Measurements from ENCODE around the gene EPHX1. TPM values are rescaled to one million over a fixed set of nuclear protein-coding genes. Genes with fewer than 3 reads are reported as not detected.

The EPHX1 gene
- total and polyA plus RNA-seq, 2 of the 8 experiments (the other 6 are each of a cell fraction or from before 2014, with no cell fraction given): 45.3 to 79.1 TPM

DNA sequence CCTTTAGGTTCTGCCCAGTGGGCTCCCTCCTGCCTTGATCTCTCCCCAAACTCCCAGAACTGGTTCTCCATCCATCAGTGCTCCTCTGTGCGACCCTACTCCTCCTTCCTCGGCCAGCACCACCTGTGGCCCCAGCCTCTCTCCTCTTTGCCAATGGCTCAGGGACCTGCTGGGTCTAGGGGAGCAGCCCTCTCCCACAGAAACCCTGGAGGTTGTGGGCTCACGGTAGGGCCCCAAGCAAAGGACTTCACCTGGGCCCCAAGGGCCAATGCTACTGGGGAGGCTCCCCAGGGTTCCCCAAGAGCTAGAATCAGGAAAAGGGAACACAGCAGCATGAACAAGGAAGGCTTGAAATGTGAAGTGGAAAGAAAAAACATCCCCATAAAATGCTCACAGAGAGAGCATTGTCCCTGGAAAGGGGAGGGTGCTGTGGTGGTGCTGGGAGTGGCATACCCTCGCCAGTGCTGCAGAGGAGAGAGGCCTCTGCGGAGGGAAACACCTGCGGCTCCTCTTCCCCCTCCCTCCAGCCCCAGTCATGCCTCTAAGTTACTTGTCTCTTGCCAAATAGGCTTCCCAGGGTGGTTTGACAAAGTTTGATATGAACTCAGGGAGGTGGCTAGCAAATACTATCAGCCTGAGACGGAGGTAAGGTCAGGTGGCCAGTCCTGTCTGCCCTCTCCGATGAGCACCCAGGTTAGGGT is 69.7 kb downstream of the EPHX1 start:
- Histone ChIP-seq H4K20me1 (replicated peaks in 1 of 2; ENCODE audit: control insufficient read depth in 1 of 2, insufficient read depth in 2 of 2, low read length in 2 of 2) (peaks cover 2 to 10% of the 10 kb centered on the region in 2 experiments), H3K56ac (replicated peaks; ENCODE audit: insufficient read length, low read depth, low read length) (no peak overlapping the region), H4K5ac (ENCODE audit: insufficient read length, low read depth, low read length) (no peak overlapping the region), H3K79me1 (ENCODE audit: low read depth, low read length) (peaks cover 24% of the 10 kb centered on the region), H2BK12ac (ENCODE audit: low read depth, low read length) (0 out of 2 replicates have a peak overlapping the region, but pooled peaks have one; percentile 94), H2BK120ac (replicated peaks; ENCODE audit: low read depth, low read length) (no peak overlapping the region), H2BK15ac (ENCODE audit: low read length) (no peak overlapping the region), H4K8ac (ENCODE audit: extremely low read depth, insufficient read depth, low read length) (no peak overlapping the region; the same call in 1 of the 2 replicates), H3K9ac (replicated peaks in 1 of 4; ENCODE audit: extremely low read depth in 1 of 4, low read depth in 3 of 4, low read length in 3 of 4) (no peak overlapping the region), H3K79me2 (ENCODE audit: control insufficient read depth in 1 of 2, insufficient read depth in 2 of 2, low read length in 2 of 2) (peaks cover 0 to 13% of the 10 kb centered on the region in 2 experiments; a peak in 2 of 4 replicates), H3K4me3 (ENCODE audit: extremely low read depth in 1 of 4, insufficient read depth in 2 of 4, low read depth in 3 of 4, low read length in 4 of 4) (no peak overlapping the region), H3K4me2 (ENCODE audit: insufficient read depth in 1 of 2, low read depth in 2 of 2, low read length in 2 of 2) (peak overlapping the region; percentile 76 to 90; a peak in 2 of 4 replicates), H3K23me2 (ENCODE audit: low read depth, low read length) (peaks cover 9% of the 10 kb centered on the region; the same call in 1 of the 2 replicates), H2AK5ac (ENCODE audit: low read depth, low read length) (0 out of 2 replicates have a peak overlapping the region, but pooled peaks have one; percentile 30), H2BK20ac (ENCODE audit: low read length) (no peak overlapping the region), H3K23ac (ENCODE audit: insufficient read length) (no peak overlapping the region), H3K4ac (replicated peaks; ENCODE audit: insufficient read length, low read depth, low read length) (no peak overlapping the region), H2BK5ac (ENCODE audit: low read depth, low read length) (0 out of 2 replicates have a peak overlapping the region, but pooled peaks have one; percentile 5), H3K18ac (ENCODE audit: extremely low read depth, low read length) (no peak overlapping the region), H3K27ac (ENCODE audit: low read depth, low read length) (no peak overlapping the region), H3K36me3 (ENCODE audit: control insufficient read depth in 2 of 4, insufficient read depth in 4 of 4, low read length in 3 of 4) (no peaks in the 10 kb centered on the region; a peak in 1 of 8 replicates), H3K27me3 (replicated peaks in 1 of 4; ENCODE audit: control insufficient read depth in 3 of 4, extremely low read depth in 1 of 4, insufficient read depth in 3 of 4, low read length in 3 of 4) (peaks cover 0 to 13% (median 6%) of the 10 kb centered on the region in 4 experiments; a peak in 4 of 7 replicates), H3K4me1 (replicated peaks in 1 of 4; ENCODE audit: control insufficient read depth in 3 of 4, insufficient read depth in 4 of 4, low read length in 3 of 4) (peaks cover 9 to 20% (median 16%) of the 10 kb centered on the region in 4 experiments), H4K91ac (replicated peaks; ENCODE audit: insufficient read length, low read length) (no peak overlapping the region), H3K14ac (ENCODE audit: insufficient read length) (no peak overlapping the region), H3K9me3 (ENCODE audit: insufficient read depth in 2 of 2, low read depth in 1 of 2, low read length in 1 of 2) (no peaks in the 10 kb centered on the region), H2AFZ (ENCODE audit: low read length) (no peak overlapping the region)
- FAIRE-seq: no peak
- ChIA-PET CTCF (ENCODE audit: partially characterized antibody) (interaction anchor here (0.7 to 21.3 kb wide), 12 partner anchors 8 to 405 kb away, joined by 3 to 406 read pairs (median 4); partner anchors contain the start of gene LEFTY1), POLR2A (ENCODE audit: partially characterized antibody) (interaction anchor here (1.4 to 4.9 kb wide), 9 partner anchors 8 to 183 kb away, joined by 3 to 63 read pairs (median 22); partner anchors contain the start of genes H3-3A and LEFTY1)
- no peak for DNase-seq (ENCODE audit: low read depth in 1 of 2, low spot score in 2 of 2)
- WGBS, 2 experiments (ENCODE audit: extremely low coverage in 1 of 2, insufficient coverage in 1 of 2, insufficient read length in 1 of 2, insufficient replicate concordance in 2 of 2, low coverage in 1 of 2, low lambda C conversion rate in 2 of 2, missing lambda C conversion rate in 1 of 2): 91% methylated on average over 6 of the region's 8 CpGs; no CpG with 5 or more reads in 1 of the 2 experiments
- TF ChIP-seq SIX5 (IDR thresholded peaks at IDR 0.05; ENCODE audit: low read depth, low read length): no peak
- TF ChIP-seq RAD21 (IDR thresholded peaks at IDR 0.05 in 1 of 2, conservative IDR thresholded peaks at IDR 0.05 in 1 of 2; ENCODE audit: low read depth in 2 of 2, low read length in 2 of 2): no peak
- TF ChIP-seq JUN (IDR thresholded peaks at IDR 0.05; ENCODE audit: low read depth, low read length): no peak
- TF ChIP-seq, protein P1, sequence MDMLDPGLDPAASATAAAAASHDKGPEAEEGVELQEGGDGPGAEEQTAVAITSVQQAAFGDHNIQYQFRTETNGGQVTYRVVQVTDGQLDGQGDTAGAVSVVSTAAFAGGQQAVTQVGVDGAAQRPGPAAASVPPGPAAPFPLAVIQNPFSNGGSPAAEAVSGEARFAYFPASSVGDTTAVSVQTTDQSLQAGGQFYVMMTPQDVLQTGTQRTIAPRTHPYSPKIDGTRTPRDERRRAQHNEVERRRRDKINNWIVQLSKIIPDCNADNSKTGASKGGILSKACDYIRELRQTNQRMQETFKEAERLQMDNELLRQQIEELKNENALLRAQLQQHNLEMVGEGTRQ (IDR thresholded peaks at IDR 0.05; ENCODE audit: low read length): no peak
- no peak for TF ChIP-seq EZH2 (IDR thresholded peaks at IDR 0.05; ENCODE audit: low read depth, low read length, severe bottlenecking)
- no peak for TF ChIP-seq POU5F1 (IDR thresholded peaks at IDR 0.05; ENCODE audit: low read depth, low read length)
- TF ChIP-seq ZNF274 (IDR thresholded peaks at IDR 0.05; ENCODE audit: borderline replicate concordance, extremely low read depth, low read length): no peak
